ENCODE measurements around the gene RIN3.

GRCh38 chr14:92709340-92710000 lies 195.9 kb downstream of the RIN3 start:
- TF ChIP-seq, protein P1, sequence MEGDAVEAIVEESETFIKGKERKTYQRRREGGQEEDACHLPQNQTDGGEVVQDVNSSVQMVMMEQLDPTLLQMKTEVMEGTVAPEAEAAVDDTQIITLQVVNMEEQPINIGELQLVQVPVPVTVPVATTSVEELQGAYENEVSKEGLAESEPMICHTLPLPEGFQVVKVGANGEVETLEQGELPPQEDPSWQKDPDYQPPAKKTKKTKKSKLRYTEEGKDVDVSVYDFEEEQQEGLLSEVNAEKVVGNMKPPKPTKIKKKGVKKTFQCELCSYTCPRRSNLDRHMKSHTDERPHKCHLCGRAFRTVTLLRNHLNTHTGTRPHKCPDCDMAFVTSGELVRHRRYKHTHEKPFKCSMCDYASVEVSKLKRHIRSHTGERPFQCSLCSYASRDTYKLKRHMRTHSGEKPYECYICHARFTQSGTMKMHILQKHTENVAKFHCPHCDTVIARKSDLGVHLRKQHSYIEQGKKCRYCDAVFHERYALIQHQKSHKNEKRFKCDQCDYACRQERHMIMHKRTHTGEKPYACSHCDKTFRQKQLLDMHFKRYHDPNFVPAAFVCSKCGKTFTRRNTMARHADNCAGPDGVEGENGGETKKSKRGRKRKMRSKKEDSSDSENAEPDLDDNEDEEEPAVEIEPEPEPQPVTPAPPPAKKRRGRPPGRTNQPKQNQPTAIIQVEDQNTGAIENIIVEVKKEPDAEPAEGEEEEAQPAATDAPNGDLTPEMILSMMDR (IDR thresholded peaks at IDR 0.05) = no peak
- TF ChIP-seq POLR2A (IDR thresholded peaks at IDR 0.05) = no peak
